SU-DHL-6 (cell line): Measurements from ENCODE around the gene BPIFB2.

Experiments used
- H2AFZ ChIP-seq: fragments of 200-600 bp; sonication (generic); 2 replicates; pipeline ENCODE4 v1.6.1; 2014; ENCODE audit warnings: low read depth, mild to moderate bottlenecking, moderate library complexity, mixed read lengths, antibody characterized with exemption, low read length; ENCODE audit not compliant: severe bottlenecking
- H3F3A ChIP-seq: fragments of 200-600 bp; shearing (Covaris generic); 2 replicates; pipeline ENCODE4 v1.6.0; 2016; ENCODE audit warnings: antibody characterized with exemption, mild to moderate bottlenecking; ENCODE audit not compliant: insufficient read depth
- H3K27ac ChIP-seq: fragments of 200-600 bp; sonication (generic); 2 replicates; pipeline ENCODE4 v1.5.1; 2016; ENCODE audit warnings: low read depth, mild to moderate bottlenecking, low read length, moderate library complexity, mixed read lengths
- H3K27me3 ChIP-seq: fragments of 200-600 bp; sonication (generic), shearing (Covaris generic); 2 replicates; pipeline ENCODE4 v1.6.0; 2014; ENCODE audit warnings: mild to moderate bottlenecking, low read length
- H3K36me3 ChIP-seq: fragments of 200-600 bp; sonication (generic); 2 replicates; pipeline ENCODE4 v1.6.1; 2014; ENCODE audit warnings: mild to moderate bottlenecking, low read length, mixed read lengths
- H3K4me2 ChIP-seq: fragments of 300-600, 200-600 bp; shearing (Covaris generic), sonication (generic); 2 replicates; pipeline ENCODE4 v1.6.0; 2014; ENCODE audit warnings: low read length, low read depth, mild to moderate bottlenecking; ENCODE audit not compliant: poor library complexity, severe bottlenecking
- H3K4me3 ChIP-seq: fragments of 200-600 bp; sonication (generic); 2 replicates; pipeline ENCODE4 v1.5.1; 2014; ENCODE audit warnings: antibody characterized with exemption, low read length, mild to moderate bottlenecking, mixed read lengths; ENCODE audit not compliant: insufficient read depth, poor library complexity, severe bottlenecking
- H3K79me2 ChIP-seq: fragments of 200-600 bp; sonication (generic); 2 replicates; pipeline ENCODE4 v1.6.1; 2014; ENCODE audit warnings: mild to moderate bottlenecking, low read length, moderate library complexity; ENCODE audit not compliant: insufficient read depth
- H3K9ac ChIP-seq: fragments of 200-600 bp; sonication (generic); 2 replicates; pipeline ENCODE4 v1.7.0; 2014; ENCODE audit warnings: mild to moderate bottlenecking, low read length
- H3K9me2 ChIP-seq: fragments of 200-600 bp; sonication (generic); replicated peaks from 2 replicates; pipeline ENCODE4 v1.6.1; 2014; ENCODE audit warnings: low read length; ENCODE audit not compliant: insufficient read depth
- H3K9me3 ChIP-seq: fragments of 200-600 bp; sonication (generic); 2 replicates; pipeline ENCODE4 v1.6.1; 2014; ENCODE audit warnings: low read length, mixed read lengths; ENCODE audit not compliant: insufficient read depth
- H4K20me1 ChIP-seq: fragments of 200-600 bp; sonication (generic); 2 replicates; pipeline ENCODE4 v1.6.1; 2014; ENCODE audit warnings: low read depth, mild to moderate bottlenecking, antibody characterized with exemption, low read length, moderate library complexity, mixed read lengths
- EZH2phosphoT487 ChIP-seq: fragments of 200-600 bp; sonication (generic), shearing (Covaris generic); conservative IDR thresholded peaks from 2 replicates; pipeline ENCODE4 v1.6.1; 2018; ENCODE audit warnings: mild to moderate bottlenecking, antibody characterized with exemption, low read length, moderate library complexity, mixed read lengths
- TF ChIP-seq, protein P1 (sequence below): fragments of 200-600 bp; sonication (generic); IDR thresholded peaks from one replicate; pipeline ENCODE4 v1.5.1; 2017; ENCODE audit warnings: antibody characterized with exemption, mild to moderate bottlenecking, low read length, moderate library complexity; ENCODE audit not compliant: insufficient read depth, poor library complexity, severe bottlenecking

Gene BPIFB2

GRCh38 chr20:32967961-32968457, 39.5 kb upstream of the BPIFB2 start:
- TF ChIP-seq, protein P1, sequence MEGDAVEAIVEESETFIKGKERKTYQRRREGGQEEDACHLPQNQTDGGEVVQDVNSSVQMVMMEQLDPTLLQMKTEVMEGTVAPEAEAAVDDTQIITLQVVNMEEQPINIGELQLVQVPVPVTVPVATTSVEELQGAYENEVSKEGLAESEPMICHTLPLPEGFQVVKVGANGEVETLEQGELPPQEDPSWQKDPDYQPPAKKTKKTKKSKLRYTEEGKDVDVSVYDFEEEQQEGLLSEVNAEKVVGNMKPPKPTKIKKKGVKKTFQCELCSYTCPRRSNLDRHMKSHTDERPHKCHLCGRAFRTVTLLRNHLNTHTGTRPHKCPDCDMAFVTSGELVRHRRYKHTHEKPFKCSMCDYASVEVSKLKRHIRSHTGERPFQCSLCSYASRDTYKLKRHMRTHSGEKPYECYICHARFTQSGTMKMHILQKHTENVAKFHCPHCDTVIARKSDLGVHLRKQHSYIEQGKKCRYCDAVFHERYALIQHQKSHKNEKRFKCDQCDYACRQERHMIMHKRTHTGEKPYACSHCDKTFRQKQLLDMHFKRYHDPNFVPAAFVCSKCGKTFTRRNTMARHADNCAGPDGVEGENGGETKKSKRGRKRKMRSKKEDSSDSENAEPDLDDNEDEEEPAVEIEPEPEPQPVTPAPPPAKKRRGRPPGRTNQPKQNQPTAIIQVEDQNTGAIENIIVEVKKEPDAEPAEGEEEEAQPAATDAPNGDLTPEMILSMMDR: no peak
- no peak for TF ChIP-seq EZH2phosphoT487

DNA sequence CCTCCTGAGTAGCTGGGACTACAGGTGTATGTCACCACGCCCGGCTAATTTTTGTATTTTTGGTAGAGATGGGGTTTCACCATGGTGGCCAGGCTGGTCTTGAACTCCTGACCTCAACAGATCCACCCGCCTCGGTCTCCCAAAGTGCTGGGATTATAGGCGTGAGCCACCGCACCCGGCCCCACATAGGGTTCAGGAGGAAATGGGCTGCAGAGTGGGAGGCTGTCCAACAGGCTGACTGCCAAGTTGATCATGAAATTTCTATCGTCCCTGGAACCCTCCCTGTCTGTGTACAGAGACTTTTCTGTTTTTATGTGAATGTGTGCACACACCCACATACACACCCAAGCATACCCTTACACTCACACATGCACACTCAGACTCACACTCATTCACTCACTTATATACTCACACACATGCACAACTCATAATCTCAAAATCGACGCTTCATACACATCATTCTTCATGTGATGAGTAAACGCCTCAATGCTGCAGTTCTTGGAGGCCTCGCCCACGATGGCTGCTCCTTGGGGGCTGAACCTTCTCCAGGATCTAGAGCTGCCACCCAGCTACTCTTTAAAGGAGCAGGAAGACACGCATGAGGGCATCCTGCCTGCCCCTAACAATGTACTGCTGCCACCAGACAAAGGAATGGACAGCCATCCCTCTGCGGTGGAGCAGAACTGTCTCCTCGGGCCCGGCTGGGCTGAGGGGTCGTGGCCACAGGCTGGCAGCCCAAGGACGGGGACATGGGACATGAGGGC, 38.8 kb upstream of the BPIFB2 start:
- Histone ChIP-seq H4K20me1 (no peaks in the 10 kb centered on the region), H3K4me3 (no peak overlapping the region), H2AFZ (no peak overlapping the region), H3K27ac (no peak overlapping the region), H3K4me2 (no peak overlapping the region), H3K27me3 (no peaks in the 10 kb centered on the region), H3K79me2 (no peaks in the 10 kb centered on the region), H3K36me3 (no peaks in the 10 kb centered on the region), H3F3A (no peaks in the 10 kb centered on the region), H3K9ac (no peak overlapping the region), H3K9me2 (no peaks in the 10 kb centered on the region), H3K9me3 (no peaks in the 10 kb centered on the region)
- TF ChIP-seq, protein P1: no peak
- TF ChIP-seq EZH2phosphoT487: no peak

More at GRCh38 chr20:32967961-32968457, 39.5 kb upstream of the BPIFB2 start:
- Histone ChIP-seq H3K36me3 (no peaks in the 10 kb centered on the region), H3K4me2 (no peak overlapping the region), H3K79me2 (no peaks in the 10 kb centered on the region), H3K9ac (no peak overlapping the region), H2AFZ (no peak overlapping the region), H3K27me3 (no peaks in the 10 kb centered on the region), H3K4me3 (no peak overlapping the region), H4K20me1 (no peaks in the 10 kb centered on the region), H3K27ac (no peak overlapping the region), H3K9me2 (no peaks in the 10 kb centered on the region), H3K9me3 (no peaks in the 10 kb centered on the region), H3F3A (no peaks in the 10 kb centered on the region)

DNA sequence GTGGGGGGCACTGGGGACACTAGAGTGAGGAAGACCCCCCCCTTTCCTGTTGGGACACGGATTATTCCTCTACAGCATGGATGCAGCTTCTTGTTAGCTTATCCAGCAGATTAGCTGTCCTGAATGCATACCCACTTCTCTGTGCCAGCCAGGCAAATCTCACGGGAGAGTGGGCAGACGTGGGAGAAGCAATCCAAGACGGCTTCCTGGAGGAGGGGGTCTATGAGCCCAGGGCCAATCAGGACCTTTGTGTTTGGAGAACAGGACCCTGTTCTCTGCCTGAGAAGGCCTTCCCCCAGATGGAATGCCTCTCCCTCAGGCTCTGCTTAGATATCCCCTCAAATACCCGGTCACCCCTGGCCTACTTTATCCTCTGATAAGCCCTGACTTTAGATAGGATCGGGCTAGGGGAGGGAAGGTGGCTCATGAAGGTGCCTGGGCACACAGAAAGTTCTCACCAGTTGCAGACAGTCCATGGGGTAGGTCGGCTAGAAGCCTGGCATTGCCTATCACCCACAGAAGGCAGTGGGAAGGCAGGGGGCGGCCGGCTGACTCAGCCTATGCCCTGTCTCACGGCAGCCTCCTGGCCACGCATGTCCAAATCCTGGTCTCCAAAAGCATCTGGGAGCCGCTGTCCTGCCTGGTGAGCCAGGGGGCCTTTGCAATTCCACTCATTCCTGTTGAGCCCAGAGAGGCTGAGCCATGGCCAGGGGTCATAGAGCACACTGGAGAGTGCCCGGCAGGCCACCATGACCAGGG, 38.0 kb upstream of the BPIFB2 start:
- Histone ChIP-seq H3F3A (no peaks in the 10 kb centered on the region), H3K9ac (no peak overlapping the region), H3K36me3 (no peaks in the 10 kb centered on the region), H3K4me2 (no peak overlapping the region), H3K4me3 (no peak overlapping the region), H4K20me1 (no peaks in the 10 kb centered on the region), H3K27me3 (no peaks in the 10 kb centered on the region), H2AFZ (no peak overlapping the region), H3K27ac (no peak overlapping the region), H3K9me2 (no peaks in the 10 kb centered on the region), H3K79me2 (no peaks in the 10 kb centered on the region), H3K9me3 (no peaks in the 10 kb centered on the region)
- TF ChIP-seq EZH2phosphoT487: no peak
- TF ChIP-seq, protein P1: no peak
